NCI-H1436 treated with DMSO at 0.1 percent for 48 hours (cell line): Measurements from ENCODE around the gene RAB38.

ENCODE experiments used
- DNase-seq: peaks from one replicate; lab custom pipeline; 2025; lab: John Stamatoyannopoulos, UW

RAB38 gene

GRCh38 chr11:88174709-88175568, at the start of gene RAB38:
TSS of gene RAB38 (minus strand) at chr11:88175443. CDS start at chr11:88175384, 59 bp downstream.
- DNase-seq: no peak

GRCh38 chr11:88213406-88213805, 38.2 kb upstream of the RAB38 start:
- no peak for DNase-seq

GRCh38 chr11:88212300-88212699, 37.1 kb upstream of the RAB38 start:
- no peak for DNase-seq

GRCh38 chr11:88208745-88209144, 33.5 kb upstream of the RAB38 start:
- DNase-seq: no peak

GRCh38 chr11:88206751-88207150, 31.5 kb upstream of the RAB38 start:
- no peak for DNase-seq

GRCh38 chr11:88204353-88204752, 29.1 kb upstream of the RAB38 start:
- no peak for DNase-seq

- DNase-seq: no peak
Observed at GRCh38 chr11:88203604-88204003, 28.4 kb upstream of the RAB38 start.

- DNase-seq: no peak
Observed at GRCh38 chr11:88202498-88202897, 27.3 kb upstream of the RAB38 start.

- DNase-seq: no peak
Observed at GRCh38 chr11:88196393-88196792, 21.1 kb upstream of the RAB38 start.

- DNase-seq: no peak
Observed at GRCh38 chr11:88195908-88196307, 20.7 kb upstream of the RAB38 start.

GRCh38 chr11:88194990-88195389, 19.7 kb upstream of the RAB38 start:
- DNase-seq: no peak

- no peak for DNase-seq
Observed at GRCh38 chr11:88193278-88193677, 18.0 kb upstream of the RAB38 start.

- DNase-seq: no peak
Observed at GRCh38 chr11:88188932-88189253, 13.7 kb upstream of the RAB38 start.

GRCh38 chr11:88188251-88188931, 13.1 kb upstream of the RAB38 start:
- no peak for DNase-seq

- no peak for DNase-seq
Observed at GRCh38 chr11:88183233-88183632, 8.0 kb upstream of the RAB38 start.

- DNase-seq: no peak
Observed at GRCh38 chr11:88181776-88182175, 6.5 kb upstream of the RAB38 start.

GRCh38 chr11:88179971-88180629, 4.9 kb upstream of the RAB38 start:
- DNase-seq: no peak

GRCh38 chr11:88179141-88179540, 3.9 kb upstream of the RAB38 start:
- DNase-seq: no peak

- no peak for DNase-seq
Observed at GRCh38 chr11:88178191-88178590, 2.9 kb upstream of the RAB38 start.

GRCh38 chr11:88175569-88176075, 379 bp upstream of the RAB38 start:
- no peak for DNase-seq

- no peak for DNase-seq
Observed at GRCh38 chr11:88173956-88174355, 1.3 kb downstream of the RAB38 start.

GRCh38 chr11:88171982-88172381, 3.3 kb downstream of the RAB38 start:
- no peak for DNase-seq

GRCh38 chr11:88170673-88171072, 4.6 kb downstream of the RAB38 start:
- no peak for DNase-seq
